T-helper 2 cell treated with Interferon-gamma antibody and Interleukin-4, amounts not matched to agents 100 ng/mL and 5 ng/mL, for 36 hours (primary cell): ENCODE measurements around the gene SLCO2A1. TPM values are rescaled to one million over a fixed set of nuclear protein-coding genes. Genes with fewer than 3 reads are reported as not detected.
"Not testable (repeated sequence)": the region's sequence is repeated elsewhere in the genome, so short reads cannot be mapped to it uniquely, and the experiment has no call there.

Source experiments
- intact Hi-C: fragments of 100-400 bp; cut with micrococcal nuclease; formaldehyde crosslinking; loops from one replicate; pipeline ENCODE4 v1.15.1; 2023
- total RNA-seq: library from RNA; stranded (reverse); gene quantifications from 2 replicates; pipeline ENCODE4 v1.2.3, GENCODE V29; 2022

Gene SLCO2A1
- total RNA-seq = not detected in 2 replicates

DNA sequence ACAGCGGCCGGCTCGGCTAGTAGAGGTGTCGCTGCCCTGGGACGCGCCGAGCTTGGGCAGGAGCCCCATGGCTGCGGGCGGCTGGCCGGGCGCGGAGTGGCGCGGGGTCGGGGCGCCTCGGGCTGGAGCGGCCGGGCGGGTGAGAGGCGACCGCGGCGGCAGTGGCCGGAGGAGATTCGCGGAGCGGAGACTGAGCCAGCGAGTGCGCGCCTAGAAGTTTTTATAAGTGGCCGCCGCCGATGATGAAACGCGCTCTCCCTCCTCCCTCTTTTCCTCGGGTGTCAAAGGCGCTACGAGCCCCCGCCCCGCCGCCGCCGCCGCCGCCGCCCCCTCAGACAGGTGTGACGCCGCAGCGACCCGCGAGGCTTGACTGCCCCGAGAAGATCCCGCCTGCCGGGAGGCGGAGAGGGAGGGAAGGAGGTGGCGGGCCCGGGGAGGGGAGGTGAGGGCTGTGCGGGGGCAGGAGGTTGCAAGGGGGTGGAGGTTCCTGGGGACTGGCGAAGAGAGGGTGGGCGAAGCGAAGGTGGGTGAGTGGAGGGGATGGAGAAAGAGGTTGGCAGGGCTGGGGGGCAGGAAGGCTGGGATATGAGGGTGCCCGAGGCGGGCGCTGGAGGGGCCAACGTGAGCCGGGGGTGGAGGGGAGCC lies at the start of gene SLCO2A1:
TSS of gene SLCO2A1 (minus strand) at position 192 of the 645 bp plus-strand sequence. CDS start at position 69, 123 bp downstream.
- intact Hi-C loops = no loop called here

DNA sequence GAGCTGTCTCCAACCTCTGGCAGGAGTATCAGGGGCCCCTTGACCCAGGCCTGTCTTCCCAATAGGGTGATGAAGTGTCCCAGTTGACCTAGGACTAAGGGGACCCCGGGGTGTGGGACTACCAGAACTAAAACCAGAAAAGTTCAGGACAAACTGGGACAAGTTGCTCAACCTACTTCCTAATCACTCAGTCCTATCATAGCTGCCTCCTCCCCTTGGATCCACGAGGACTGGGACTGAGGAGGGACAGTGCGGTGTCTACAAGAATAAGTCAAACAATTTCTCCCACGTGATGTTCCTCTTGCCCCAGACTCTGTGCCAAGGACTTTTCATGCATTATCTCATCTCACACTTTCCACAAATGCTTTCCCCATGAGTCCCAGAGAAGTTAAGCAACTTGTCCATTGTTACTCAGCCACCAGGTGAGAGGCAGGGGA lies 49.4 kb upstream of the SLCO2A1 start:
- intact Hi-C loops = no loop called here

DNA sequence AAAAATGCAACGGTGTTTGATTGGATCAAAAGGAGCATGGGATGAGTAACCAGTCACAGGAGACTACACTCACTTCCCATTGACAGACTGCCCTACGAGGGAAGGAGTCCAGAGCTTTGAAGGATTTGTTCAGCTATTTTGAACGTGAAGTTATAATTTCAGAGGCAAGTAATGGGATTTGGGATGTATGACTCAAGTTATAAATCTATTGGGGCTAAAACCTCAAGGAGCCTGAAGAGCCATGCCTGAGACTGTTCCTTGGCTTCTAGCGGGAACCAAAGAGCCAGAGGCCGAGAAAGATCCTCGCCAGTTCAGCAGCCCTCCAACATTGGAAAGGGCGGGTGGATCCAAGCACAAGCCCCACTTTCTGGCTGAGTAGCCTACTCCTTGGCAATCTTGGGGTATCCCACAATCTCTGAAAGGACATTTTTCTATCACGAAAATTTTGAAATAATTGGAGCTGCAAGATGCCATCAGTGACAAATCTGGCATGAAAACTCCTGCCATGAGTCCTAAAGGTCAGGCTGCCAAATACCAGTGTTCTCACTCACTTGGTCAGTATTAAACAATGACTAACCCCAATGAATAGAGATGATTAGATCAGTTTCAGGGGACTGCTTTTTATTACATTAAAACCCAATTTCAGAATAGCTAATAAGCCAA lies 48.6 kb upstream of the SLCO2A1 start:
- intact Hi-C loops = no loop called here

DNA sequence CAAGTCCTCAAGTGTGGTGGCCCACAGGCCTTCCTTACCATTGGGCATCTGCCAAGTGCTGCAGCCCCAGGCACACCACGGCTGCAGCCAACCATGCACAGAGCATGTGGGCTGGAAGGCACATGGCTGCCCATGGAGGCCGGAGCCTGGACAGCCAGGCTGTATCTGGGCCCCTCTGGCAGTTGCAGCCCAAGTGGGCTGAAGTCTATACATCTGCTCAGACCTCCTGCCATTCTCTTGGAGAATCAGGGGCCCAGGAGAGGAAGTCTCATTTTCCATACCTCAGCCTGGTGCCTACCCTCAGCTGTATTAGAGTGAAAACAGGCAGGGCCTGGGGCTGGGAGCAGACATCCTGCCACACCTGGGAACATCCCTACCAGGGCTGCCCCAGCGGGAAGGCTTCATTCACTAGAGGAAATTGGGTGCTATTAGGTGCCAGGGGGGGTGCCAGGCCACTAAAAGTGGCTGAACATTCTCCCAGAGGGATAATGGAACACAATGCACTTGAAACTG lies 48.0 kb upstream of the SLCO2A1 start:
- intact Hi-C loops = no loop called here

DNA sequence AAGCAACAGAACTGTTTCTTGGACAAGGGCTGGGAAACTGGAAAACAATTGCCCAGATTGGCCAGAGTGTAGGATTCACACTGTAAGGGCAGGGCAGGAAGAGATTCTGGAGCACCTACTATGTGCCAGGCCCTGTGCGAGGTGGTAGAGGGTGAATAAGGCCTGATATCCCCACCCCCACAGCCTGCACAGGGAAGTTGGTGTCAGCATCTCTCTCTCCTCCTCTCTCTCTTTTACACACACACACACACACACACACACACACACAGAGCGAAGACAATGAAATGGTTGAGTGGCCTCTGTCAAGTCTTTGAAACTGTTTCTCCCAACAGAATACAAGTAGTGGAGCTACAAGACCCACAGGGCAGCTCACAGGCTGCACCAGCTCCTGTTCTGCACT lies 47.1 kb upstream of the SLCO2A1 start:
- intact Hi-C loops = no loop called here

DNA sequence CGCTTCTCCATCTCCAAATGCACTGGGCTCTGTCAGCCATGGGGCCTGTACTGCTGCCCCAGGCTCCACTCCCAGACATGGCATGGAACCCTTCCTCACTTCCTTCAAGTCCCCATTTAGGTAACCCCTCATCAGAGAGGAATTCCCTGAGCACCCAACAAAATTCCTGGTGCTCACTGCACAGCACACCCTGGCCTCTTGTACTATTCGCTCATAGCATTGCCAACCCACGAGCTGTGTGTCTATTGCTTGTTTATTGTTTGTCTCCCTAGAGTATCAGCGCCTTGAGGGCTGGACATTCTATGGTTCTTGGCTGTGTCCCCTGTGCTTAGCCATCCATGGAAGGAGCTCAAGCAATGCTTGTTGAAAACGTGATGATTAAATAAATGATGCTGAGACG lies 46.1 kb upstream of the SLCO2A1 start:
- intact Hi-C loops = no loop called here

DNA sequence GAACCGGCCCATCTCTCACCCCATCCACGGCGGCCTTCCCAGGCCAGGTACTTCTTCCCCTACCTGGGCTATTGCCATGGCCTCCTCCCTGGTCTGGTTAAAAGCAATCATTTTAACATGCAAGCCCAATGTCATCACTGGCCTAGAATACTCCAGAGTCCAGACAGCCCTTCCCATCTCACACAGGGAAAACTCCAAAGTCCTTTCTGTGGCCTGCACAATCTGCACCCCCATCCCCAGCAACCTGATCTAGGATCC lies 45.8 kb upstream of the SLCO2A1 start:
- intact Hi-C loops = no loop called here

DNA sequence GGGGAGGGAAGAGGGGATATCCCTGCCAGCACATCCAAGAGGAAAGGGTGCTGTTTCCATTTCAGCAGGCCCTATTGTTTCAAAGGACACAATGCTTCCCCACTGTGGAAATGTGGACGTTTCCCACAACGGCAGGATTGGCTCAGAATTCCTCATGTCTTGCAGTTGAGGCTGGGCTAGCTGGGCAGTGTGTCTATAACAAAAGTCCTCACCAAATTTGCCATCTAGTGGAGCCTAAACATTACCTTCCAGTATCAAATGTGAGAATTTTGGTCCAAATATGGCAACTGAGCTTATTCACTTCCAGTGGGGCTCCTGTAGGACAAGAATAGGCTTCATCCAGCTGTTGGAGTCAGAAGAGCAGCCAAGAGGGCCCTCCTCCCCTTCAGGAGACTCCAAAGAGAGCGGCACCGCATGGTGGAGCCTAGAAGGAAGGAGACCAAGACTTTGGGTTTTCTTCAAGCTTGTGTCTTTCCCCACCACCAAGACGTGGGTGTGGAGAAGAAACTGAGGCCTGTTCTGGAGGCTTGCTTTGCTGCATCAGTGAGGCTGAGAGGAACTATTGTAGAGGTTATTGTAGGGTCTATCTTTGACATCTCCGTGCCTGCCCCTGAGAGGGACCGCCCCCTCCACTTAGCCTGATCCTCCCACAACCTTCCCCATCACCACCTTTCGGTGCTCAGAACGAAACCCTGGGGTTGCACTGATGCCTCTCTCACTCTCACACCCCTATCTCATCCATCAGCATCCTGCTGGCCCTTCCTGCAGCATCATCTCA lies 45.3 kb upstream of the SLCO2A1 start:
- intact Hi-C loops = no loop called here

DNA sequence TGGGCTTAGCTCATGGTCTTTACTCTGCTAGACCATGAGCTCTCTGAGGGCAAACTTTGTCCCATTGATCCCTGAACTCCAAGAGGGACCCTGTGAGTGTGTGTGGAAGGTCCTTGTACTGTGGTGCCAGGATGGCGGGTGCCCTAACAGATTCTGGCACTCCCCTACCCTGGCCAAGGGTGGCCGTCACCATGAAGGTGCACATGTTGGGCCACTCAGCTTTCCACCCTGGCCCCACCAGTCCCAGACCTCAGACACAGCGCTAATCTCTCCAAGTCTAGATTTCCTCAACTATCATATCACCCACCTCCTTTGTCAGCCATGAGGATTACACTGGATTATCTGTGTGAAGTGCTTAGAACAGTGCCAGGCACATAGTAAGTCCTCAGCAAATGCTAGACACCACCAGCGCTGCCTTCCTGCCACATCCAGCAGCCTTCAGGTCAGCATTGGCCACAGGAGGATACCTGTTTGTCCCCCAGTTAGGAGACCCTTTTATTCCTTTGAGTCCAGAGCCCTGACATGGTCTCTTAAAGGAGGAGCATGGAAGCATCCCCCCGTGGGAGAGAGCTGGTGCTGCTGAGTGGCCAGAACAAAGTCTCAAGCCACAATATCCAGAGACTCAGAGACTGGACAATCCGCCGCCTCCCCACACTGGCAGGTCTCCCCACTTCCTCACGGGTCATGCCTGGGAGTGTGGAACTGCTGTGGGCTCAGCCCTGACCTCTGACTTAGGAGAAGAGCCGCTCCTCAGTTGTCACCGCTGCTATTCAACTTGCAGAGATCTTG lies 44.5 kb upstream of the SLCO2A1 start:
- intact Hi-C loops = no loop called here

DNA sequence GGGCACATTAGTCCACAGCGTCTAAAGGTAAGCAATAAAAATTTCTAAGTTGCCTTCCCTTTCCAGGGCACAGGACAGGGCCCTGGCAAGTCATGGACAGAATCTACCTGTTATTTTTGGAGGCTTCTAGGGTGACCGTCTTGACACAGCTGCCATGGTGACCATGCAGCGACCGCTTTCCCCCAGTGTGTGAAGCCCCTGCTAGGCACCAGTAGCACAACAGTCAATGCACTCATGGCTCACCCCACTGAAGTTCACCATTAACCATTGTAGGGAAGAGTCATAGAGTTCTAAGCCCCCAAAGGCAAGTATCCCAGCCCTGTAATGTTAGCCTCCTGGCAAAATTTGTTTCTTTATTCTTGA lies 43.8 kb upstream of the SLCO2A1 start:
- intact Hi-C loops = no loop called here

DNA sequence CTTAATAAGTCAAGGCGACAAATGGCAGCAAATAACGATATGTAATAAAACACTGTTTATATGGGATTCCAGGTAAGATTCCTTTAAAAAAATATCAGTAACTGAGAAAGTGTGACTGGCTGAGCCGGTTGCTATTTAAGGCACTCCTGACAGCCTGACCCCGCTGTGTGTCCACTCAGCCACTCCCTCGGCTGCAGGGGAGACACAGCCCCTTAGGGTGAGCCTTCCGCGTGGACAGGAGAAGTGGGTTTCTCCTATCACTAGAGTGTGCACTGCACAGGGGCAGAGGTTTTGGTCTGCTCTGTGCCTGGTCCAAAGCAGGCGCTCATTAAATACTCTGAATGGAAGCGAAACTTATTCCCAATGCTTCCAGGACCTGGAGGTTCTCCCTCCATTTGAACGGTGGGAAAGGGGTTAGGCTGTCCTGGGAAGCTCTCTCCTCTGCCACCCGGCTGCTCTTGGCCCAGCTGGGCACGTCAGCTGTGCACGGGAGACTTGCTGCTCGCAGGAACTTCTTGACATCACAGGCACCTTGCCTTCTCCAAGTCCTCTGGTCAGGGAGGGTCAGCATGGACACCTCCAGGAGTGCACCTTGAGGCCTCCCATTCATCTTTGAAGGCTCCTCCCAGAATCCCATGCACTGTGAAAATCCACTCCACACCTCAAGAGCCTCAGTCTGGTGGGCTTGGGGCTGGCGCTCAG lies 43.3 kb upstream of the SLCO2A1 start:
- intact Hi-C loops = no loop called here

DNA sequence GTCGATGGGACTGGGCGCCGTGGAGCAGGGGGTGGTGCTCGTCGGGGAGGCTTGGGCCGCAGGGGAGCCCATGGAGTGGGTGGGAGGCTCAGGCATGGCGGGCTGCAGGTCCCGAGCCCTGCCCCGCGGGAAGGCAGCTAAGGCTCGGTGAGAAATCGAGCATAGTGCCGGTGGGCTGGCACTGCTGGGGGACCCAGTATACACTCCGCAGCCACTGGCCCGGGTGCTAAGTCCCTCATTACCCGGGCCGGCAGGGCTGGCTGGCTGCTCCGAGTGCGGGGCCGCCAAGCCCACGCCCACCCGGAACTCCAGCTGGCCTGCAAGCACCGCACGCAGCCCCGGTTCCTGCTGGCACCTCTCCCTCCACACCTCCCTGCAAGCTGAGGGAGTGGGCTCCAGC lies 40.6 kb upstream of the SLCO2A1 start:
- intact Hi-C loops = not testable (repeated sequence)

DNA sequence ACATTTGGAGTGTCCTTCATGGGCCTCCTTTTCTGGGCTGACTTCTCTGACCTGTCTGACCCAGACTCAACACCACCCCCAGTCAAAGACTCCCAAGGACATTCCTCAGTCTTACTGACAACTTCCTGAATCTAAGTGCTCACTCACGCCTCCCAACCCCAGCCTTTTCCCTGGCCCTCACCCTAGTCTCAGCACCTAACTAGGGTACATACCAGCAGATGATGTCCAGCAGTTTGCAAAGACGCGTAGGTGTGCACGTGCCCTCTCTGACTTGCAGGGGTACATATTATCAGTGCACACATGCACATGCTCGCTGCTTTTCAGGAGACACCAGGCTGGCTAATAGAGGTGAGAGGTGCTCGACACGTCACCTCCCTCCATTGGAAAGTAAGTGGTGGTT lies 38.7 kb upstream of the SLCO2A1 start:
- intact Hi-C loops = no loop called here

DNA sequence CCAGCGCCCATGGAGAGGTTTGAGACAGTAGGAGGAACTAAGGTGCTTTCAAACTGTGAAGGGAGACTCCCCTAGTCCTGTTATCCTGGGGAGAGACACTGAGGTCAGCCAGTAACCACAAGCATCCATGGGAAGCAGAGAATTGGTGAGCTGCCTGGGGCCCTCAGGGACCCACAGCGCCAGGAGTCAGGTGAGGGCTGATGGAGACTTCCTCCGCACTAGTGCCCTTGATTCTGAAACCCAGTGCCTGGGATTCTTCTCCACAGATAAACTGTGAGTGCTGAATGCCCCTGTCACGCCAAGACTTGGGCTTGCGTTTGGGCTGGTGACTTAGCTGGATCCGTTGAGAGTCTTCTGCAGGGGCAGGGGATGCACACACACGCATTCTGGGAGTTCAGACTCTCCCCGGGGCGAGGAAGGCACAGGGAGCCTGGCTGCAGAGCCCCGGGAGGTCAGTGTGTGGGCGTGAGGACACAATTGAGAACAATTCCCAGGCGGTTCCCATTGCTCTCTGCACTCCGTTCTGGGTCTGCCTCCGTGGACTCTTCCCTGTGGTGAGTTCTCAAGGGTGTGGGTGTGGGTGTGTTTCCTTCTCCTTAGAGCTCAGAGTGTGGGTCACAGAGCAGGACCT lies 37.9 kb upstream of the SLCO2A1 start:
- intact Hi-C loops = no loop called here

DNA sequence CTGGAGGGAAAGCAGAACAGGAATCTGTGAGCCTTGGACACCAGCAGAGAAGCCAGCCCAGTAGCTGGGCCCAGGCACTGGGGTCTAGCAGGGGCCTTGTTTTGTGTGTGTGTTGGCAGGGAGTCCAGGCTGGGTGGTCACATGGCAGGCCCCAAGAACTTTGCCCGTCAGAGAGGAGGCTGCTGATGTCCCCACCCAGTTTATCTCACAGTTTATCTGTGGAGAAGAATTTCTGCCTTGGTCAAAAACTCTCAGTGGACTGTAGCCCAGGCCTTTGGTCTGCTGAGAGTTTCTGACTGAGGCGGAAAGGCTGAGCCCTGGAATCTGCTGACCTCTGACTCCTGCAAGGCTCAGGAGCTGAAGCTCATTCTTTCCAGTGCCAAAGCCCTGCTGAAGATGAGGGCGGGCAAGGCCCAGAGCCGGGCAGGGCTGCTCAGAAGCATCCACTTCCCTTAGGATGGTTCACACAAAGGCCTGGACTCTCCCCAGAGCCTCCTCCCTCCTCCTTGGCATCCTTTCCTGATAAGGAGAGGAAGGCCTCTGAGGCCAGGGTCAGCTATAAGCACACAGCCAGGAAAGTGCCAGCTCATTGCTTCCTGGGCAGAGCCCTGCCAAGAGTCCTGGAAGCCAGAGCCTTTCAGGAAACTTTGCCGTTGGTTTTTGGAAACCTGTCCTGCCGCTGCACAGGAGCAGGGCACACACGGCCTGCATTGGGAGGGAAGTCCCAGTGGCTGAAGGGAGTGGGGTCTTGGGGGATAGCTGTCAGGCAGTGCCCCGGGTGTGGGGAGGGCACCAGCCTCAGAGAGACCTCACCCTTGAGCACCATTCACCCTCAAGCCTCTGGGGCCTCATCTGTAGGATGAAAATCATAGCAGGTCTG lies 37.2 kb upstream of the SLCO2A1 start:
- intact Hi-C loops = no loop called here

DNA sequence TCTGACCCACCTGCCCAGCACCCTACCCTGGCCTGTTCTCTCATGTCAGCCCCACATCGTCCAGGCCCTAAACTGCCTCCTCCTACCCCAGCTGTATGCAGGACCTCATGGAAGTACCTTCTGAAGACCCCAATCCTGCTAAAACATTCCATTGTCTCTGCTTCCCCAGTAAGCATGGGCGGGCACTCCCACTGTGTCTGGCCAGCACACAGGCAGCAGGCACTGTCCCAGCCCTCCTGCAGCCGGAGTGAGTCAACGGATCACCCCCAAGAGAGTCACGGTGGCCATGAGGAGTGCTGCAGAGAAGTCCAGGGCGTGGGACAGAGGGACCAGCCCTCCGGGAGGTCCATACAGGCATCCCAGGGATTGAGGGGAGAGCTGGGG lies 36.4 kb upstream of the SLCO2A1 start:
- intact Hi-C loops = no loop called here

DNA sequence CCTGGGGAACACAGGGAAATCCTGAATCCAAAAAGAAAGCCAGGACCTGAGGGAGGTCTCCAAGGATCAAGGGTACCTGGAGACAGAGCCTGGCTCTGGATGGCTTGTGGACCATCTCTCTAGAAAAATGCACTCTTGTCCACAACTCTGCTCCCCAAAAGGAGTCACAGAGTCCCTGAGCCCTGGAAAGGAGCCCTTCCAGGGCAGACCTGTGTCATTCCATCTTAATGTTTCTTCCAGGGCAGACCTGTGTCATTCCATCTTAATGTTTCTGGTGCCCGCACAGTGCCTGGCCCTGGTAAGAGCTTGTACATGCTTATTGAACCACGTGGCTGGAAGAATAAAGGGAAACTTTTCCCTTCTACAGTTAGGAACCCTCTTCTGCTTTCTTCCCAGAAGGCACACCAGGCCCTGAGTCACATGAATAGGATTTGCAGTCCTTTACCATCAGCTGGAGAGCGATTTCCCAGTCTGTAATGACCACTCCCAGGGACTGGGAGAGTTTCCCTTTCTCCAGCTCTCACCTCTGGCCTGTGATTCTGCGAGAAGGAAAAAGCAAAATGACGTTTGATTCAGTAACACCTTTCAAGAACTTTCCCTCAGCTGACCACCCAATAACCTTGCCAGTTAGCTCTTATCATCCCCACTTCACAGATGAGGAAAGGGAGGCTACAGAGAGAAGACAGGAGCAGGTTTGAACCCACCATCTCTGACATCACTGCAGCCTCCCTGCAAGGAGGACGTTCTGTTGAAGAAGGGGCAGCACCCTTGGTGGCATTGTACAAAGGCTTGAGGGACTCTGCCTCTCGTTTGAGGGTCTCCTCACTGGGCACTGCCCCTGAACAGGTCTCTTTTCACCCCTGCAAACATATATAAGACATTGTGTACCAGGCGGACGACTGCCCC lies 35.8 kb upstream of the SLCO2A1 start:
- intact Hi-C loops = no loop called here

DNA sequence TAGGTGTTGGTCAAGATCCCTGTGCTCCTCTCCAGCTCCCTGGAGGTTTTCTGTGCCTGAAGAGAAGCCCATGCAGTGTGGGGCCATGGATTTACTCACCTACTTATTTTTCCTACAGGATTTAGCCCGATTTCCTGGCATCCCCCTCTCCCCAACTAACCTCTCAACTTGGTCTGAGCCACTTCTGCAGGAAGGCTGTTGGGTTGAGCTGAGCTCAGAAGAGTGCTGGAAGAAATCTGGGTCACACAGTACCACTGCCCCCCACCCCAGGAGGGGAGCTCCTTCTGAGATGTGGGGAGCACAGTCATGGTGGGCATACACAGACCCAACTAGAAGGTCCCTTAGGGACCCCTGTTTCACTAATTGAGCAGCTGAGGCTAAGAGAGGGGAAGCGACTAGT lies 34.4 kb upstream of the SLCO2A1 start:
- intact Hi-C loops = no loop called here

DNA sequence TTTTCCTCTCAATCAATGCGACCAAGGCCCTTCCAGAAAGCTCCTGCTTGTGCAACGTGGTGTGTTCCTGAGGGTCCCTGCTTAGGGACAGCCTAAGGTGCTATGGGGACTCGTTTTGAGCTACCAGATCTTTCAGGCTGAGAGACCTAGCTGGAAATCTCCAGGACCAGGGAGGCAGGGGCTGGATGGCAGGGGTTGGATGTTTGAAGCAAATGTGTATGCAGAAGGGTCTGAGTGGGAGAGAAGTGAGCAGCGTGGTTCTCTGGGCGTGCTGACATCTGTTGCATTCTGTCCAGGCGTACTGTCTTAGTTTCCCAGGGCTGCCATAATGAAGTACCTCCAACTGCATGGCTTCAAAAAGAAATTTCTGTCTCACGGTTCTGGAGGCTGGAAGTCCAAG lies 31.7 kb upstream of the SLCO2A1 start:
- intact Hi-C loops = no loop called here
